B cell (primary cell): Measurements from ENCODE around the gene BCL3. TPM values are rescaled to one million over a fixed set of nuclear protein-coding genes. Genes with fewer than 3 reads are reported as not detected.

Experiments used
- ATAC-seq: fragments of 200-7000 bp; cut with Tn5 transposase; one replicate; pipeline ENCODE4 v1.10.0; 2021; ENCODE audit warnings: low read depth, mild to moderate bottlenecking, moderate number of reproducible peaks, moderate library complexity
- CTCF ChIA-PET: fragments of 350-600 bp; sonication (Branson Sonifier 250); formaldehyde crosslinking; loops from one replicate; lab custom pipeline; 2021; ENCODE audit warnings: antibody characterized with exemption, inconsistent platforms; lab: Charles Lee
- POLR2A ChIA-PET: fragments of 350-600 bp; sonication (Branson Sonifier 250); formaldehyde crosslinking; loops from one replicate; lab custom pipeline; 2021; ENCODE audit warnings: antibody characterized with exemption; lab: Charles Lee
- DNase-seq: peaks from one replicate; pipeline ENCODE4 v3.0.0; 2013
- H2AFZ ChIP-seq: 2 replicates; pipeline ENCODE4 v1.6.1; 2012; ENCODE audit warnings: mild to moderate bottlenecking, low read depth, low read length; ENCODE audit not compliant: insufficient read depth, poor library complexity, severe bottlenecking
- H3K27ac ChIP-seq, 2 donors: 1 replicate in 1 of 2; 2 replicates in 1 of 2; pipeline ENCODE4 v1.5.1; 2012 to 2013; ENCODE audit warnings: low read length in 2 of 2, mild to moderate bottlenecking in 2 of 2, moderate library complexity in 1 of 2
- H3K27me3 ChIP-seq, 4 experiments: fragments of 200-600 bp in 1 of 4; sonication (generic) in 1 of 4; replicated peaks in 1 of 4; 1 replicate in 2 of 4; 2 replicates in 2 of 4; pipeline versions ENCODE4 v1.6.1 to v1.7.0; 2013 to 2016; ENCODE audit warnings: low read length in 3 of 4, mild to moderate bottlenecking in 2 of 4, mixed read lengths in 1 of 4, moderate library complexity in 1 of 4; ENCODE audit not compliant: insufficient read depth in 4 of 4, control insufficient read depth in 3 of 4; ENCODE audit errors: control extremely low read depth in 1 of 4
- H3K36me3 ChIP-seq, 2 experiments: replicated peaks in 1 of 2; 1 replicate in 1 of 2; 2 replicates in 1 of 2; pipeline versions ENCODE4 v1.6.1 to v1.7.1; 2013; ENCODE audit warnings: low read length in 1 of 2; ENCODE audit not compliant: insufficient read depth in 2 of 2, control insufficient read depth in 1 of 2; ENCODE audit errors: control extremely low read depth in 1 of 2, extremely low read depth in 1 of 2
- H3K4me1 ChIP-seq, 2 donors: fragments of 200-600 bp in 1 of 2; sonication (generic) in 1 of 2; 1 replicate in 1 of 2; 2 replicates in 1 of 2; pipeline versions ENCODE4 v1.5.1 to v1.6.1; 2013 to 2017; ENCODE audit warnings: low read length in 2 of 2; ENCODE audit not compliant: control insufficient read depth in 2 of 2, insufficient read depth in 2 of 2
- H3K4me2 ChIP-seq: replicated peaks from 2 replicates; pipeline ENCODE3; 2012; ENCODE audit warnings: mild to moderate bottlenecking, low read depth, low read length; ENCODE audit not compliant: poor library complexity, severe bottlenecking
- H3K4me3 ChIP-seq, 5 experiments: fragments of 200-600 bp in 1 of 5; sonication (generic) in 1 of 5; 1 replicate in 3 of 5; 2 replicates in 2 of 5; pipeline versions ENCODE4 v1.5.1 to v1.7.0; 2011 to 2016; ENCODE audit warnings: low read length in 4 of 5, mild to moderate bottlenecking in 4 of 5, low read depth in 2 of 5, control low read depth in 1 of 5, moderate library complexity in 1 of 5; ENCODE audit not compliant: insufficient read depth in 1 of 5; ENCODE audit errors: control extremely low read depth in 1 of 5, extremely low read depth in 1 of 5
- H3K79me2 ChIP-seq: fragments of 200-600 bp; sonication (generic); one replicate; pipeline ENCODE4 v1.6.0; 2016; ENCODE audit warnings: low read length; ENCODE audit not compliant: control insufficient read depth, insufficient read depth
- H3K9ac ChIP-seq: fragments of 200-600 bp; sonication (generic); 2 replicates; pipeline ENCODE4 v1.6.1; 2017; ENCODE audit warnings: mild to moderate bottlenecking, low read length, moderate library complexity
- H3K9me3 ChIP-seq, 3 donors: one replicate each; pipeline versions ENCODE4 v1.6.1 to v1.7.1; 2013; ENCODE audit warnings: low read length in 2 of 3; ENCODE audit not compliant: control insufficient read depth in 2 of 3, insufficient read depth in 1 of 3; ENCODE audit errors: control extremely low read depth in 1 of 3
- H4K20me1 ChIP-seq: 2 replicates; pipeline ENCODE4 v1.6.0; 2012; ENCODE audit warnings: mild to moderate bottlenecking, low read length; ENCODE audit not compliant: insufficient read depth, control insufficient read depth, poor library complexity, severe bottlenecking
- H3K27ac Mint-ChIP-seq: one replicate; pipeline ENCODE4 v1.8.0; 2021; ENCODE audit warnings: mixed read lengths
- H3K27me3 Mint-ChIP-seq: one replicate; pipeline ENCODE4 v1.8.0; 2021; ENCODE audit warnings: mixed read lengths
- H3K4me1 Mint-ChIP-seq: one replicate; pipeline ENCODE4 v1.8.0; 2021; ENCODE audit warnings: mixed read lengths
- H3K4me3 Mint-ChIP-seq: one replicate; pipeline ENCODE4 v1.8.0; 2021; ENCODE audit warnings: mixed read lengths
- H3K9me3 Mint-ChIP-seq: one replicate; pipeline ENCODE4 v1.8.0; 2022; ENCODE audit warnings: mixed read lengths; ENCODE audit not compliant: insufficient read depth
- EZH2 ChIP-seq: IDR thresholded peaks from 2 replicates; pipeline ENCODE4 v1.6.1; 2012; ENCODE audit warnings: borderline replicate concordance, low read depth, mild to moderate bottlenecking, moderate library complexity, low read length; ENCODE audit not compliant: insufficient read depth, poor library complexity, severe bottlenecking
- whole genome bisulfite sequencing: methylation state at CpG from one replicate; pipeline ENCODE4 v1.1.5; 2013; ENCODE audit warnings: missing lambda C conversion rate; ENCODE audit not compliant: insufficient coverage; 5-methylcytosine and 5-hydroxymethylcytosine counted together
- intact Hi-C: fragments of 100-400 bp; cut with micrococcal nuclease; formaldehyde crosslinking; loops from one replicate; pipeline ENCODE4 v1.10.0; 2022
- polyA plus RNA-seq: library from polyadenylated mRNA; depleted of rRNA; stranded (reverse); fragments of >200 nt; gene quantifications from 2 replicates; pipeline ENCODE4 v1.2.3, GENCODE V29; 2012
- total RNA-seq, 2 donors: library from RNA; stranded (reverse); fragments of 120-200 nt in 1 of 2; gene quantifications; 1 replicate in 1 of 2; 2 replicates in 1 of 2; pipeline versions ENCODE4 v1.2.3 to v1.2.4, GENCODE V29; 2013 to 2022
- TF ChIP-seq, protein P1 (sequence below): fragments of 200-600 bp; IDR thresholded peaks from one replicate; pipeline ENCODE4 v1.8.0; 2022; ENCODE audit warnings: antibody characterized with exemption, mild to moderate bottlenecking

Gene BCL3
- total and polyA plus RNA-seq, 2 donors (not counting 1 experiment from before 2014, with no cell fraction given) = 52.3 to 147 TPM

DNA sequence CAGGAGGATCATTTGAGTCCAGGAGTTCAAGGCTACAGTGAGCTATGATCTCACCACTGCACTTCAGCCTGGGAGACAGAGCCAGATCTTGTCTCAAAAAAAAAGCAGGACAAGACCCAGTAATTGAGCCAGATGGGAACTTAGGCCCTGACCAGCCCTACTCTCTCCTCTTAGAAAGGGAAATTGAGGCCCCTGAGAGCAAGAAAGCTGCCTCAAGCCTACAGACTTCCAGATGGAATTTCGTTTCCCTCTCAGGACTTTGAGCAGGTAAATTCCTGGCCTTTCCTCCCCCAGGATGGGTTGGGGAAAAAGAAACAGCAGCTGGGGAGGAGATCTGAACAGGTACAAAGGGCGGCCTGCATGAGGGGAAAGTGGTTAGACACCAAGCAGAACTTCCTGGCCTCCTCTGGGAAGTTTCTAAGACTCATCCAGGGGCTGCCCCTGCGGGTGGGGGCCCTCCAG, 3.6 kb upstream of the BCL3 start:
- Histone ChIP-seq H3K27me3 (no peaks in the 10 kb centered on the region), H3K4me3 (no peak overlapping the region), H3K79me2 (no peaks in the 10 kb centered on the region), H4K20me1 (no peaks in the 10 kb centered on the region), H2AFZ (no peak overlapping the region), H3K27ac (no peak overlapping the region), H3K9me3 (no peaks in the 10 kb centered on the region), H3K9ac (no peak overlapping the region), H3K4me1 (peaks cover 20 to 45% of the 10 kb centered on the region in 2 donors), H3K36me3 (no peaks in the 10 kb centered on the region), H3K4me2 (no peak overlapping the region)
- no peak for ATAC-seq
- CTCF ChIA-PET = interaction anchor here (1.6 to 8.4 kb wide), 3 partner anchors 9 to 26 kb away, joined by 3 to 54 read pairs (median 30); no protein-coding TSS in a partner anchor
- Mint-ChIP-seq H3K4me1 (peaks cover 37% of the 10 kb centered on the region), H3K4me3 (no peak overlapping the region), H3K27me3 (no peaks in the 10 kb centered on the region), H3K9me3 (no peaks in the 10 kb centered on the region), H3K27ac (peak overlapping the region; percentile 20)
- POLR2A ChIA-PET = no interaction called here
- intact Hi-C loops = no loop called here
- DNase-seq = no peak
- 93% methylated on average over 3 of the region's 3 CpGs for WGBS
- TF ChIP-seq, protein P1, sequence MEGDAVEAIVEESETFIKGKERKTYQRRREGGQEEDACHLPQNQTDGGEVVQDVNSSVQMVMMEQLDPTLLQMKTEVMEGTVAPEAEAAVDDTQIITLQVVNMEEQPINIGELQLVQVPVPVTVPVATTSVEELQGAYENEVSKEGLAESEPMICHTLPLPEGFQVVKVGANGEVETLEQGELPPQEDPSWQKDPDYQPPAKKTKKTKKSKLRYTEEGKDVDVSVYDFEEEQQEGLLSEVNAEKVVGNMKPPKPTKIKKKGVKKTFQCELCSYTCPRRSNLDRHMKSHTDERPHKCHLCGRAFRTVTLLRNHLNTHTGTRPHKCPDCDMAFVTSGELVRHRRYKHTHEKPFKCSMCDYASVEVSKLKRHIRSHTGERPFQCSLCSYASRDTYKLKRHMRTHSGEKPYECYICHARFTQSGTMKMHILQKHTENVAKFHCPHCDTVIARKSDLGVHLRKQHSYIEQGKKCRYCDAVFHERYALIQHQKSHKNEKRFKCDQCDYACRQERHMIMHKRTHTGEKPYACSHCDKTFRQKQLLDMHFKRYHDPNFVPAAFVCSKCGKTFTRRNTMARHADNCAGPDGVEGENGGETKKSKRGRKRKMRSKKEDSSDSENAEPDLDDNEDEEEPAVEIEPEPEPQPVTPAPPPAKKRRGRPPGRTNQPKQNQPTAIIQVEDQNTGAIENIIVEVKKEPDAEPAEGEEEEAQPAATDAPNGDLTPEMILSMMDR = no peak
- no peak for TF ChIP-seq EZH2

- Histone ChIP-seq H3K4me2 (no peak overlapping the region), H3K9me3 (no peaks in the 10 kb centered on the region), H2AFZ (no peak overlapping the region), H3K27me3 (no peaks in the 10 kb centered on the region), H3K4me1 (peaks cover 24 to 47% of the 10 kb centered on the region in 2 donors), H3K27ac (peak overlapping the region in 1 of 2 donors; percentile 84), H3K79me2 (no peaks in the 10 kb centered on the region), H3K9ac (no peak overlapping the region), H3K4me3 (no peak overlapping the region), H4K20me1 (no peaks in the 10 kb centered on the region), H3K36me3 (no peaks in the 10 kb centered on the region)
- Mint-ChIP-seq H3K4me1 (peaks cover 39% of the 10 kb centered on the region), H3K27me3 (no peaks in the 10 kb centered on the region), H3K27ac (peak overlapping the region; percentile 93), H3K4me3 (no peak overlapping the region), H3K9me3 (no peaks in the 10 kb centered on the region)
- WGBS = 78% methylated on average over 8 of the region's 10 CpGs
- DNase-seq = no peak
- intact Hi-C loops = no loop called here
- TF ChIP-seq EZH2 = no peak
- TF ChIP-seq, protein P1 = no peak
- CTCF ChIA-PET = interaction anchor here (1.6 to 8.4 kb wide), 3 partner anchors 8 to 25 kb away, joined by 3 to 54 read pairs (median 30); no protein-coding TSS in a partner anchor
- no peak for ATAC-seq
- POLR2A ChIA-PET = interaction anchor here (0.7 kb wide), 1 partner anchor 1558 kb away, joined by 6 read pairs; no protein-coding TSS in a partner anchor
Observed at GRCh38 chr19:44745341-44745831, 3.1 kb upstream of the BCL3 start.
